ENCODE results near the gene RUNX2. TPM values are rescaled to one million over a fixed set of nuclear protein-coding genes. Genes with fewer than 3 reads are reported as not detected.

RUNX2 gene
- total RNA-seq, 4 donors from 2014 or later, result 1.4 to 40.4 (median 5.1) TPM

GRCh38 chr6:45433533-45434380 lies 105.6 kb downstream of the RUNX2 start:
- no peak for DNase-seq
- Histone ChIP-seq H3K4me3 (no peak overlapping the region), H3K36me3 (no peaks in the 10 kb centered on the region), H3K27ac (peak overlapping the region in 2 of 4 donors; percentile 3 to 28), H3K27me3 (no peaks in the 10 kb centered on the region), H3K4me1 (peaks cover 0 to 13% (median 0%) of the 10 kb centered on the region in 4 donors), H3K9me3 (no peaks in the 10 kb centered on the region)
- no peak for TF ChIP-seq POLR2A (IDR thresholded peaks at IDR 0.05)
- TF ChIP-seq CTCF (IDR thresholded peaks at IDR 0.05), result no peak

GRCh38 chr6:45434381-45434700 lies 106.2 kb downstream of the RUNX2 start:
- Histone ChIP-seq H3K4me3 (no peak overlapping the region), H3K36me3 (no peaks in the 10 kb centered on the region), H3K4me1 (peaks cover 0 to 13% (median 0%) of the 10 kb centered on the region in 4 donors), H3K9me3 (no peaks in the 10 kb centered on the region), H3K27ac (no peak overlapping the region), H3K27me3 (no peaks in the 10 kb centered on the region)
- no peak for DNase-seq
- TF ChIP-seq CTCF (IDR thresholded peaks at IDR 0.05) (no peak), POLR2A (IDR thresholded peaks at IDR 0.05) (no peak)

GRCh38 chr6:45436544-45437438 lies 108.7 kb downstream of the RUNX2 start:
- Histone ChIP-seq H3K27me3 (no peaks in the 10 kb centered on the region), H3K36me3 (no peaks in the 10 kb centered on the region), H3K9me3 (no peaks in the 10 kb centered on the region), H3K4me3 (no peak overlapping the region), H3K4me1 (peaks cover 0 to 13% (median 0%) of the 10 kb centered on the region in 4 donors), H3K27ac (peak overlapping the region in 3 of 4 donors; percentile 32 to 44 (median 33))
- no peak for DNase-seq
- TF ChIP-seq CTCF (IDR thresholded peaks at IDR 0.05) (no peak), POLR2A (IDR thresholded peaks at IDR 0.05) (no peak)

- no peak for DNase-seq
- H3K36me3 ChIP-seq, result no peaks in the 10 kb centered on the region
- H3K4me1 ChIP-seq, result peaks cover 0 to 13% (median 0%) of the 10 kb centered on the region in 4 donors
- H3K27ac ChIP-seq, result peak overlapping the region in 2 of 4 donors; percentile 32 to 33
- H3K27me3 ChIP-seq, result no peaks in the 10 kb centered on the region
- no peaks in the 10 kb centered on the region for H3K9me3 ChIP-seq
- no peak overlapping the region for H3K4me3 ChIP-seq
- TF ChIP-seq CTCF (IDR thresholded peaks at IDR 0.05) (no peak), POLR2A (IDR thresholded peaks at IDR 0.05) (no peak)
Measured at GRCh38 chr6:45437439-45437815, 109.3 kb downstream of the RUNX2 start.

GRCh38 chr6:45438151-45438550 lies 110.0 kb downstream of the RUNX2 start:
- Histone ChIP-seq H3K36me3 (no peaks in the 10 kb centered on the region), H3K4me1 (peaks cover 0 to 13% (median 0%) of the 10 kb centered on the region in 4 donors), H3K27ac (peak overlapping the region in 1 of 4 donors; percentile 32), H3K9me3 (no peaks in the 10 kb centered on the region), H3K27me3 (no peaks in the 10 kb centered on the region), H3K4me3 (no peak overlapping the region)
- TF ChIP-seq CTCF (IDR thresholded peaks at IDR 0.05) (no peak), POLR2A (IDR thresholded peaks at IDR 0.05) (no peak)
- DNase-seq, result no peak

Data from Peyer's patch (tissue), 4 donors.